Hindlimb muscle (tissue), 1 donor: Measurements from ENCODE around the gene NUP43. TPM values are rescaled to one million over a fixed set of nuclear protein-coding genes. Genes with fewer than 3 reads are reported as not detected.
"Not testable (repeated sequence)": the region's sequence is repeated elsewhere in the genome, so short reads cannot be mapped to it uniquely, and the experiment has no call there.

Source experiments
- DNase-seq: peaks from one replicate; pipeline ENCODE4 v3.0.0-alpha.2; 2013
- polyA plus RNA-seq: library from polyadenylated mRNA; unstranded; fragments of 120-200 nt; gene quantifications from one replicate; pipeline ENCODE4 v1.2.1, GENCODE V29; 2013; ENCODE audit not compliant: insufficient read length

The NUP43 gene
- polyA plus RNA-seq, 1 donor, result 20.0 TPM

DNA sequence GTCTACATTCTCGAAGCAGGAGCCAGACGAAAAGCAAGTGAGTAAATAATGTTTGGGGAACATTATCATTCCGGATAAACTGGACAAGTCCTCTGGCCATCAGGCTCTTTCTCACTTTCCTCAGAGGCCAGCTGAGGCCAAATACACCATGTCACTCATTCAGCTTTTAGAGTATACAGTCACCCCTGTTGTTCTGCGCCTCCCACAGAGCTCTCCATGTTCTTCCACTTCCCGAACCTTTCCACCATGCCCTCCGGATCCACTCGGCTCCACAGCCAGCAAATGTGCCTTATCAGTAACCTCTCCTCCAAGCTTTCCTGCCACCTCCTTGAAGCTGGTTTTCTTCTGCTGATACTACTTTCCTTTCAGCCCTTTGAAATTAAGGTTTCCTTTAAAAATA lies 60.1 kb downstream of the NUP43 start:
- no peak for DNase-seq

DNA sequence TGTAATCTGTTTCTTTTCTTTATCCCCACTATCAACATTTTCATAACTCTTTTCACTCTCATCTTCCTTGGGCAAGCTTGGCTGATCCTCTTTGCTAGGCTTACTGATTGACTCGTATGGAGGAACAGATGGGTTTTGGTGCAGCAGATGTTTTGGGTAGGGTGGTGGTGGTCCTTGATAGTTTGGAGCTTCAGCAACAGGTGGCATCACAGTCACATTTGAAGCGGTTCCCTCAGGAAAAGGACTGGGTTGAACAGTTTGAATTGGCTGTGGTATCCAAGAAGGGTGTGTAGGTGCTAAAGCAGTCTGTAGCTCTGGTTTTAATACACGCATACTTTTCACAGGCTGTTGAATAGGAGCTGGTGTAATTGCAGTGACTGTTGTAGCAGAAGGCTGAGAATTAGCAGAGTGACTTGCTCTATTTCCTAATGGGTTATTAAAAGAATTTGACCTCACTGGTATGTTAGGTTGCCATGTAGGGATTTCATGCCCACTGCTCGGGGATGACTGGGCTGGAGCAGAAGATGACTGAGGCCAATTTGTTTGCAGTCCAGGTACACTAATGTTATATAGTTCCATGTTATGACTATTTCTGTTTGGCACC lies 63.0 kb downstream of the NUP43 start:
- DNase-seq, result no peak

GRCh38 chr6:149681845-149682244 lies 64.5 kb downstream of the NUP43 start:
- not testable (repeated sequence) for DNase-seq

DNA sequence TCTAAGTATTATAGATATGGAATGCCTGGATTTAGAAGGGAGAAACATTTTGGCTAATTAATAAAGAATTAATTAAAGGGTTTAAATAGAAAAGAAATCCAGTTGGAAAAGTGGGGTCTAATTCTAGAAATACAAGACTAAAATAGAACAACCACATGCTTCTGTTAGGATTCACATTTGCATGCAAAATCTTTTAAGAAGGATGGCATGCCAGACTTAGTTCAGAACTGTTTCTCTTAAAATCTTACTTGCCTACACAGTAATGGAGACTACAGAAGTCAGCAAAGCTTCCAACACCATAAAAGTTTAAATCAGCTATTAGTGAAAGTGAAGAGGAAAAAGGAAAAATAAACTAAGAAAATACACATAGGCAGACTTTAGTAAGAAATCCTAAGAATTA lies 65.1 kb downstream of the NUP43 start:
- no peak for DNase-seq

GRCh38 chr6:149680503-149680902 lies 65.8 kb downstream of the NUP43 start:
- no peak for DNase-seq

Other genes starting within 250 kb of the NUP43 start
- 26.8 TPM for gene PPIL4, start 200.5 kb downstream of the NUP43 start, polyA plus RNA-seq
- gene GINM1, start 180.2 kb downstream of the NUP43 start, polyA plus RNA-seq, result 45.7 TPM
- 21.1 TPM for gene KATNA1, start 97.8 kb downstream of the NUP43 start, polyA plus RNA-seq
- gene LATS1, start 28.4 kb downstream of the NUP43 start, polyA plus RNA-seq, result 19.4 TPM
- gene PCMT1, start 3.2 kb upstream of the NUP43 start, polyA plus RNA-seq, result 62.8 TPM
- gene LRP11, start 117.8 kb upstream of the NUP43 start, polyA plus RNA-seq, result 19.6 TPM
- 0.45 TPM for gene RAET1E, start 151.6 kb upstream of the NUP43 start, polyA plus RNA-seq
- gene RAET1G, start 176.6 kb upstream of the NUP43 start, polyA plus RNA-seq, result 0.54 TPM
- gene ULBP2, start 195.5 kb upstream of the NUP43 start, polyA plus RNA-seq, result not detected
- gene ULBP1, start 217.4 kb upstream of the NUP43 start, polyA plus RNA-seq, result 0.30 TPM